Prostate gland (tissue), 2 donors: ENCODE measurements around the gene PLA2G4E.

Experiments
- CTCF ChIP-seq, 4 experiments: fragments of 200-600 bp in 2 of 4; fragments of 450-650 bp in 2 of 4; sonication (generic) in 2 of 4; IDR thresholded peaks; 1 replicate in 3 of 4; 2 replicates in 1 of 4; pipeline ENCODE4 v1.5.1; 2016 to 2019; ENCODE audit warnings: antibody characterized with exemption in 4 of 4, mild to moderate bottlenecking in 2 of 4, moderate library complexity in 2 of 4
- POLR2AphosphoS5 ChIP-seq: sonication (generic); formaldehyde crosslinking; IDR thresholded peaks from one replicate; pipeline ENCODE4 v1.6.1; 2017; ENCODE audit warnings: antibody characterized with exemption

- no peak for TF ChIP-seq POLR2AphosphoS5
- TF ChIP-seq CTCF (IDR thresholded peaks at IDR 0.05), result no peak
Observed at GRCh38 chr15:41994772-41995475, 25.9 kb downstream of the PLA2G4E start.
